ENCODE measurements around the gene DHX40. TPM values are rescaled to one million over a fixed set of nuclear protein-coding genes. Genes with fewer than 3 reads are reported as not detected.
A peak's percentile ranks its signal among the peaks of the same experiment; 100 is the strongest.

DHX40 gene
- total RNA-seq, 1 donor from 2014 or later = 39.7 TPM

- DNase-seq (ENCODE audit: low read depth) = no peak
Observed at GRCh38 chr17:59607061-59607460, 41.7 kb downstream of the DHX40 start.

GRCh38 chr17:59607817-59608403 is 42.5 kb downstream of the DHX40 start:
- no peak for DNase-seq (ENCODE audit: low read depth)
- TF ChIP-seq CTCF (conservative IDR thresholded peaks at IDR 0.05; ENCODE audit: low read depth, low read length) = peak; percentile 39
- H3K4me3 ChIP-seq (ENCODE audit: low read depth, low read length) = no peak overlapping the region

More at GRCh38 chr17:59607061-59607460, 41.7 kb downstream of the DHX40 start:
- no peak for TF ChIP-seq CTCF (conservative IDR thresholded peaks at IDR 0.05; ENCODE audit: low read depth, low read length)
- no peak overlapping the region for H3K4me3 ChIP-seq (ENCODE audit: low read depth, low read length)

GRCh38 chr17:59611503-59611902 is 46.1 kb downstream of the DHX40 start:
- no peak for TF ChIP-seq CTCF (conservative IDR thresholded peaks at IDR 0.05; ENCODE audit: low read depth, low read length)
- no peak for DNase-seq (ENCODE audit: low read depth)
- H3K4me3 ChIP-seq (ENCODE audit: low read depth, low read length) = no peak overlapping the region

GRCh38 chr17:59616253-59616920 is 51.0 kb downstream of the DHX40 start:
- H3K4me3 ChIP-seq (ENCODE audit: low read depth, low read length) = no peak overlapping the region

GRCh38 chr17:59617156-59617732 is 51.8 kb downstream of the DHX40 start:
- peak; percentile 38 for DNase-seq (ENCODE audit: low read depth)
- TF ChIP-seq CTCF (conservative IDR thresholded peaks at IDR 0.05; ENCODE audit: low read depth, low read length) = no peak
- H3K4me3 ChIP-seq (ENCODE audit: low read depth, low read length) = no peak overlapping the region

More at GRCh38 chr17:59616253-59616920, 51.0 kb downstream of the DHX40 start:
- no peak for TF ChIP-seq CTCF (conservative IDR thresholded peaks at IDR 0.05; ENCODE audit: low read depth, low read length)
- no peak for DNase-seq (ENCODE audit: low read depth)

- peak; percentile 47 for DNase-seq (ENCODE audit: low read depth)
- TF ChIP-seq CTCF (conservative IDR thresholded peaks at IDR 0.05; ENCODE audit: low read depth, low read length) = no peak
- peak overlapping the region; percentile 96 for H3K4me3 ChIP-seq (ENCODE audit: low read depth, low read length)
Observed at GRCh38 chr17:59619035-59619297, 53.6 kb downstream of the DHX40 start.
